ENCODE measurements around the gene GGA1.

Gene GGA1

GRCh38 chr22:37636186-37636948 is 27.7 kb downstream of the GGA1 start:
- no peak for DNase-seq (ENCODE audit: insufficient read length)
- FAIRE-seq, result peak; percentile 70
- TF ChIP-seq POLR2A (IDR thresholded peaks at IDR 0.05; ENCODE audit: low read depth, low read length), result no peak
- TF ChIP-seq POLR2AphosphoS5 (IDR thresholded peaks at IDR 0.05; ENCODE audit: low read depth, low read length), result no peak
- TF ChIP-seq TAF1 (IDR thresholded peaks at IDR 0.05; ENCODE audit: borderline replicate concordance, low read depth, low read length), result no peak

GRCh38 chr22:37636949-37637273 is 28.3 kb downstream of the GGA1 start:
- no peak for DNase-seq (ENCODE audit: insufficient read length)
- peak; percentile 17 for FAIRE-seq
- no peak for TF ChIP-seq POLR2AphosphoS5 (IDR thresholded peaks at IDR 0.05; ENCODE audit: low read depth, low read length)
- no peak for TF ChIP-seq POLR2A (IDR thresholded peaks at IDR 0.05; ENCODE audit: low read depth, low read length)
- no peak for TF ChIP-seq TAF1 (IDR thresholded peaks at IDR 0.05; ENCODE audit: borderline replicate concordance, low read depth, low read length)

- DNase-seq (ENCODE audit: insufficient read length) (no peak), FAIRE-seq (peak; percentile 67)
- no peak for TF ChIP-seq POLR2AphosphoS5 (IDR thresholded peaks at IDR 0.05; ENCODE audit: low read depth, low read length)
- no peak for TF ChIP-seq TAF1 (IDR thresholded peaks at IDR 0.05; ENCODE audit: borderline replicate concordance, low read depth, low read length)
- TF ChIP-seq POLR2A (IDR thresholded peaks at IDR 0.05; ENCODE audit: low read depth, low read length), result no peak
Measured at GRCh38 chr22:37638391-37639069, 29.9 kb downstream of the GGA1 start.

GRCh38 chr22:37639070-37639760 is 30.6 kb downstream of the GGA1 start, which contains the start of gene SH3BP1:
Gene SH3BP1 (plus strand): TSS chr22:37639669. CDS start chr22:37639788, 119 bp downstream.
- TF ChIP-seq POLR2AphosphoS5 (IDR thresholded peaks at IDR 0.05; ENCODE audit: low read depth, low read length) (no peak), POLR2A (IDR thresholded peaks at IDR 0.05; ENCODE audit: low read depth, low read length) (no peak), TAF1 (IDR thresholded peaks at IDR 0.05; ENCODE audit: borderline replicate concordance, low read depth, low read length) (no peak)
- FAIRE-seq (peak; percentile 90), DNase-seq (ENCODE audit: insufficient read length) (peak; percentile 86)

GRCh38 chr22:37639771-37640590 is 31.3 kb downstream of the GGA1 start:
- FAIRE-seq (peak; percentile 93), DNase-seq (ENCODE audit: insufficient read length) (peak; percentile 63)
- TF ChIP-seq POLR2AphosphoS5 (IDR thresholded peaks at IDR 0.05; ENCODE audit: low read depth, low read length) (no peak), TAF1 (IDR thresholded peaks at IDR 0.05; ENCODE audit: borderline replicate concordance, low read depth, low read length) (no peak), POLR2A (IDR thresholded peaks at IDR 0.05; ENCODE audit: low read depth, low read length) (0 out of 2 replicates have a peak, but pooled peaks have one; percentile 7)

DNA sequence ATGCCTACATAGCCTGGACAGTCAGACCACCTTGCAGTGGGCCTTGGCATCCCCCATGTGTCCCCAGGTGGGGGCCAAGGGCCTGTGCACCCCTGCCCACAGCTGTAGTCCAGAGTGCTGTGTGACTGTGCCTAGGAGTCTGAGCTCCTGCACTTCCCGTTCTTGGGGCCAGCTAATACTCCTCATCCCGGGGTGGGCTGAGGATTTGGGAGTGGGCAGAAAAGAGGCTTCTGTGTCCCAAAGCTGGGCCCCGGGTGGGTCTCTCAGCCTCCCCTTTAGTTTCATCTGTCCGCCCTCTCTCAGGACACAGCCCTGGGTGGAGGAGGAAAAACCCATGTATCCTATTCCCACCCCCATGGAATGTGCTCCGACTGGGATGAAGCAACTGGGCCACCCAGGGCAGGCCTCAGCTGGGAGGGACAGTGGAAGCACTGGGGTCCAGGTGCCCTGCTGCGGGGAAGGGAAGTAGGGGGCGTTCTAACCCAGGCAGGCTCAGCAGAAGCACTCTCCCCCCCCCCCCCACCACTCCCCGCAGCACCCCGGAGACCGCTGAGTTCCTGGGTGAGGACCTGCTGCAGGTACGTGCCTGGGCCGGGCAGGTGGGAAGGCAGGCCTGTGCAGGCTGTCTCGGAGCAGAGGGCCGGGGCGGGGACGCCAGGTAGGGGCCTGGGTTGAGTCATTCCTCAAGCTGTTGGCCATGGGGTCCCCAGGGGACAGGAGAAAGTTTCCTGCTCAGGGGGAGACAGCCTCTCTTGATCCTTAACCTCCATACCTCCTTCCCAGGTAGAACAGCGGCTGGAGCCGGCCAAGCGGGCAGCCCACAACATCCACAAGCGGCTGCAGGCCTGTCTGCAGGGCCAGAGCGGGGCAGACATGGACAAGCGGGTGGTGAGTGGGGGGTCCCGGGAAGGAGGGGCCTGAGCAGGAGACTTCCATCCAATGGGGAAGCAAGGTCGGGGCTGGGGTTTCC is 32.2 kb downstream of the GGA1 start:
- DNase-seq (ENCODE audit: insufficient read length), result no peak
- no peak for TF ChIP-seq POLR2AphosphoS5 (IDR thresholded peaks at IDR 0.05; ENCODE audit: low read depth, low read length)
- no peak for TF ChIP-seq TAF1 (IDR thresholded peaks at IDR 0.05; ENCODE audit: borderline replicate concordance, low read depth, low read length)
- TF ChIP-seq POLR2A (IDR thresholded peaks at IDR 0.05; ENCODE audit: low read depth, low read length), result no peak
- no peak for FAIRE-seq

DNA sequence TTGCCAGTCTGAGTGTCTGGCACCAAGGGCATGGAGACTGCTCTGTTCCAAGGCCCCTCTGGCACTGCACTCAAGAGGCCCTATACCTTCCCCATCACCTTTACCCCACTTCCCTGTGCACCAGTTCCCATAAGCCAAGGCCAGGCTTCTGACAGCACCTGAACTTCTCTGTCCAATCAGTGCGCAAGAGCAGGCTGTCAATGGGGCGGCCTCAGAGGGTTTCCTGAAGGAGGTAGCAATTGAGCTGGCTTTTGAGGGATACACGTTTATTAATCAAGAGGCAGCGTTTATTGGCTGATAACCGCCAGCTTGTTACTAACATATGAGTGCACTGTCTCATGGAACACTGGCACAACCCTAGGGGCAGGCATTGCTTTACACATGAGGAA is 32.9 kb downstream of the GGA1 start:
- FAIRE-seq, result no peak
- TF ChIP-seq TAF1 (IDR thresholded peaks at IDR 0.05; ENCODE audit: borderline replicate concordance, low read depth, low read length) (no peak), POLR2AphosphoS5 (IDR thresholded peaks at IDR 0.05; ENCODE audit: low read depth, low read length) (no peak), POLR2A (IDR thresholded peaks at IDR 0.05; ENCODE audit: low read depth, low read length) (no peak)

GRCh38 chr22:37643225-37643847 is 34.7 kb downstream of the GGA1 start:
- no peak for TF ChIP-seq POLR2AphosphoS5 (IDR thresholded peaks at IDR 0.05; ENCODE audit: low read depth, low read length)
- 0 out of 2 replicates have a peak, but pooled peaks have one; percentile 20 for TF ChIP-seq POLR2A (IDR thresholded peaks at IDR 0.05; ENCODE audit: low read depth, low read length)
- TF ChIP-seq TAF1 (IDR thresholded peaks at IDR 0.05; ENCODE audit: borderline replicate concordance, low read depth, low read length), result no peak
- peak; percentile 94 for FAIRE-seq
- DNase-seq (ENCODE audit: insufficient read length), result peak; percentile 87

More for the DNA sequence above, 32.9 kb downstream of the GGA1 start:
- DNase-seq (ENCODE audit: insufficient read length), result no peak

DNA sequence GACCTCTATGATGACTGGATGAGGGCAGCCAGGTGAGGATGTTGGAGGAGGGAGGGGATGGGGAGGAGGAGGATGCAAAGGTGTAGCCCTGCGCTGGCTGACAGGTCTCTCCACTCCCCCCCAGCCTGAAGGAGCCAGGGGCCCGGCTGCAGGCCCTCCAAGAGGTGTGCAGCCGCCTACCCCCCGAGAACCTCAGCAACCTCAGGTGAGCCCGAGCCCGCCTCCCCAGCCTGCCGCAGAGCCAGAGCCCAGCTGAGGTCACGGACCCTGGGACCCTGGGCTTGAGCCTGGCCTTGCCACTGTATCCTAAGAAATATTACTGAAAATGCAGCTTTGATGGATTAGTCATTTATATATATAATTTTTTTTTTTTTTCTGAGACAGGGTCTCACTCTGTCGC is 38.7 kb downstream of the GGA1 start:
- DNase-seq (ENCODE audit: insufficient read length), result no peak
- TF ChIP-seq POLR2A (IDR thresholded peaks at IDR 0.05; ENCODE audit: low read depth, low read length) (no peak), TAF1 (IDR thresholded peaks at IDR 0.05; ENCODE audit: borderline replicate concordance, low read depth, low read length) (no peak), POLR2AphosphoS5 (IDR thresholded peaks at IDR 0.05; ENCODE audit: low read depth, low read length) (no peak)
- no peak for FAIRE-seq
